Upper lobe of left lung (tissue), 6 donors: Measurements from ENCODE around the gene MASP1. TPM values are rescaled to one million over a fixed set of nuclear protein-coding genes. Genes with fewer than 3 reads are reported as not detected.
A peak's percentile ranks its signal among the peaks of the same experiment; 100 is the strongest.

Experiments
- ATAC-seq, 2 donors: fragments of 200-7000 bp; cut with Tn5 transposase; one replicate each; pipeline ENCODE4 v1.9.1; 2022; ENCODE audit warnings: mild to moderate bottlenecking in 2 of 2, moderate library complexity in 2 of 2; ENCODE audit not compliant: low FRiP score in 2 of 2
- DNase-seq, 2 donors: peaks; one replicate each; pipeline ENCODE4 v3.0.0-alpha.2; 2019 to 2020
- H3K27ac ChIP-seq, 4 donors: fragments of 200-600 bp; sonication (generic); one replicate each; pipeline ENCODE4 v1.5.1; 2016 to 2019
- H3K27me3 ChIP-seq, 4 donors: fragments of 200-600 bp; sonication (generic); one replicate each; pipeline ENCODE4 v1.5.1; 2017 to 2019
- H3K36me3 ChIP-seq, 4 donors: fragments of 200-600 bp; sonication (generic); one replicate each; pipeline ENCODE4 v1.5.1; 2016 to 2019
- H3K4me1 ChIP-seq, 4 donors: fragments of 200-600 bp; sonication (generic); one replicate each; pipeline ENCODE4 v1.5.1; 2018 to 2019
- H3K4me3 ChIP-seq, 4 donors: fragments of 200-600 bp; sonication (generic); one replicate each; pipeline ENCODE4 v1.5.1; 2017 to 2019; ENCODE audit warnings: mild to moderate bottlenecking in 2 of 4, moderate library complexity in 1 of 4
- H3K9me3 ChIP-seq, 4 donors: fragments of 200-600 bp; sonication (generic); one replicate each; pipeline ENCODE4 v1.5.1; 2018 to 2019
- CTCF ChIP-seq, 6 experiments: fragments of 450-650 bp in 4 of 6; fragments of 200-600 bp in 2 of 6; sonication (generic) in 2 of 6; IDR thresholded peaks; one replicate each; pipeline ENCODE4 v1.5.1; 2016 to 2019; ENCODE audit warnings: antibody characterized with exemption in 6 of 6
- EP300 ChIP-seq, 4 donors: sonication (generic); formaldehyde crosslinking; IDR thresholded peaks; one replicate each; pipeline ENCODE4 v1.5.1; 2017; ENCODE audit warnings: antibody characterized with exemption in 4 of 4, control low read depth in 2 of 4
- POLR2A ChIP-seq, 4 donors: fragments of 450-650 bp; IDR thresholded peaks; one replicate each; pipeline ENCODE4 v1.5.1; 2016 to 2017; ENCODE audit warnings: antibody characterized with exemption in 4 of 4, mild to moderate bottlenecking in 2 of 4
- POLR2AphosphoS5 ChIP-seq, 2 donors: sonication (generic); formaldehyde crosslinking; IDR thresholded peaks; one replicate each; pipeline ENCODE4 v1.5.1; 2017; ENCODE audit warnings: antibody characterized with exemption in 2 of 2
- WGBS, 2 donors: methylation state at CpG; one replicate each; pipeline ENCODE4 v1.1.5; 2017 to 2018; 5-methylcytosine and 5-hydroxymethylcytosine counted together
- total RNA-seq, 6 donors: library from RNA; depleted of rRNA in 4 of 6; stranded (reverse); fragments of >200 nt in 4 of 6; gene quantifications; one replicate each; pipeline versions ENCODE4 v1.1.0 to v1.2.1, GENCODE V29; 2016 to 2021
- donor health status: DM: no; HTN: no; CAD: no; lungs with moderate emphysema.
- donor health status: DM: no; HTN: yes; CAD: no; lungs with severe emphysema.

Gene MASP1
- total RNA-seq, 6 donors from 2014 or later: 0.22 to 5.9 (median 1.8) TPM

GRCh38 chr3:187191271-187191670 lies 100.3 kb downstream of the MASP1 start:
- Histone ChIP-seq H3K27ac (no peak overlapping the region), H3K9me3 (no peaks in the 10 kb centered on the region), H3K27me3 (no peaks in the 10 kb centered on the region), H3K4me3 (no peak overlapping the region), H3K36me3 (no peaks in the 10 kb centered on the region), H3K4me1 (peaks cover 0 to 6% (median 5%) of the 10 kb centered on the region in 4 donors)
- ATAC-seq (no peak), DNase-seq (no peak)
- no peak for TF ChIP-seq CTCF (IDR thresholded peaks at IDR 0.05)
- TF ChIP-seq EP300 (IDR thresholded peaks at IDR 0.05): no peak
- no peak for TF ChIP-seq POLR2A (IDR thresholded peaks at IDR 0.05)
- TF ChIP-seq POLR2AphosphoS5 (IDR thresholded peaks at IDR 0.05): no peak
- WGBS, 2 donors: 84 to 90% methylated on average over 1 of the region's 1 CpG

GRCh38 chr3:187188931-187189330 lies 102.6 kb downstream of the MASP1 start:
- Histone ChIP-seq H3K9me3 (no peaks in the 10 kb centered on the region), H3K36me3 (no peaks in the 10 kb centered on the region), H3K27me3 (no peaks in the 10 kb centered on the region), H3K4me3 (no peak overlapping the region), H3K4me1 (peaks cover 0 to 6% (median 5%) of the 10 kb centered on the region in 4 donors), H3K27ac (no peak overlapping the region)
- DNase-seq: no peak
- peak in 1 of 2 donors; percentile 16 for ATAC-seq
- no peak for TF ChIP-seq CTCF (IDR thresholded peaks at IDR 0.05)
- no peak for TF ChIP-seq POLR2AphosphoS5 (IDR thresholded peaks at IDR 0.05)
- TF ChIP-seq EP300 (IDR thresholded peaks at IDR 0.05): no peak
- TF ChIP-seq POLR2A (IDR thresholded peaks at IDR 0.05): no peak
- 42 to 45% methylated on average over 2 of the region's 2 CpGs for WGBS, 2 donors

GRCh38 chr3:187186801-187187421 lies 104.6 kb downstream of the MASP1 start:
- Histone ChIP-seq H3K4me3 (no peak overlapping the region), H3K27ac (peak overlapping the region in 3 of 4 donors; percentile 17 to 45 (median 30)), H3K27me3 (no peaks in the 10 kb centered on the region), H3K9me3 (no peaks in the 10 kb centered on the region), H3K4me1 (peaks cover 0 to 6% (median 5%) of the 10 kb centered on the region in 4 donors), H3K36me3 (no peaks in the 10 kb centered on the region)
- WGBS, 2 donors: 52 to 55% methylated on average over 5 of the region's 5 CpGs
- no peak for TF ChIP-seq CTCF (IDR thresholded peaks at IDR 0.05)
- TF ChIP-seq EP300 (IDR thresholded peaks at IDR 0.05): no peak
- no peak for TF ChIP-seq POLR2AphosphoS5 (IDR thresholded peaks at IDR 0.05)
- TF ChIP-seq POLR2A (IDR thresholded peaks at IDR 0.05): no peak
- DNase-seq: peak in 1 of 2 donors; percentile 63
- peak; percentile 81 to 83 for ATAC-seq

- Histone ChIP-seq H3K9me3 (no peaks in the 10 kb centered on the region), H3K36me3 (no peaks in the 10 kb centered on the region), H3K27ac (no peak overlapping the region), H3K27me3 (no peaks in the 10 kb centered on the region), H3K4me1 (peaks cover 0 to 6% (median 5%) of the 10 kb centered on the region in 4 donors), H3K4me3 (no peak overlapping the region)
- TF ChIP-seq POLR2A (IDR thresholded peaks at IDR 0.05): no peak
- no peak for TF ChIP-seq CTCF (IDR thresholded peaks at IDR 0.05)
- no peak for TF ChIP-seq POLR2AphosphoS5 (IDR thresholded peaks at IDR 0.05)
- TF ChIP-seq EP300 (IDR thresholded peaks at IDR 0.05): no peak
- WGBS, 2 donors: 53 to 67% methylated on average over 2 of the region's 2 CpGs
- ATAC-seq (no peak), DNase-seq (no peak)
Measured at GRCh38 chr3:187186375-187186774, 105.2 kb downstream of the MASP1 start.

GRCh38 chr3:187185759-187186158 lies 105.8 kb downstream of the MASP1 start:
- H3K4me1 ChIP-seq: peaks cover 0 to 6% (median 5%) of the 10 kb centered on the region in 4 donors
- ATAC-seq (no peak), DNase-seq (no peak)
- TF ChIP-seq EP300 (IDR thresholded peaks at IDR 0.05): no peak
- H3K36me3 ChIP-seq: no peaks in the 10 kb centered on the region
- no peaks in the 10 kb centered on the region for H3K9me3 ChIP-seq
- no peak overlapping the region for H3K27ac ChIP-seq
- no peaks in the 10 kb centered on the region for H3K27me3 ChIP-seq
- no peak overlapping the region for H3K4me3 ChIP-seq
- 86 to 88% methylated on average over 4 of the region's 4 CpGs for WGBS, 2 donors

Other genes starting within 250 kb of the MASP1 start
- gene RPL39L, start 152.2 kb downstream of the MASP1 start, total RNA-seq: 1 to 10 TPM; 1.6 to 8.2 (median 4.8) TPM
- gene RTP1, start 94.3 kb downstream of the MASP1 start, total RNA-seq: under 1 TPM in 1 of 6 donors, not detected in 5; 0.17 TPM
- gene RTP4, start 76.6 kb upstream of the MASP1 start, total RNA-seq: 1 to 10 TPM in 5 of 6 donors, under 1 TPM in 1; 0.89 to 7.3 (median 4.6) TPM